Stimulated activated CD4-positive, alpha-beta T cell treated with anti-CD3 and anti-CD28 coated beads, TNF-alpha, amount 100 ng/mL, for 4 hours (primary cell): Measurements from ENCODE around the gene STX18.
A peak's percentile ranks its signal among the peaks of the same experiment; 100 is the strongest.
"Not testable (repeated sequence)": the region's sequence is repeated elsewhere in the genome, so short reads cannot be mapped to it uniquely, and the experiment has no call there.

ENCODE experiments used
- DNase-seq, 3 experiments: peaks; one replicate each; pipeline ENCODE4 v3.0.0-alpha.2; 2020; ENCODE audit warnings: low read depth in 3 of 3

The STX18 gene

DNA sequence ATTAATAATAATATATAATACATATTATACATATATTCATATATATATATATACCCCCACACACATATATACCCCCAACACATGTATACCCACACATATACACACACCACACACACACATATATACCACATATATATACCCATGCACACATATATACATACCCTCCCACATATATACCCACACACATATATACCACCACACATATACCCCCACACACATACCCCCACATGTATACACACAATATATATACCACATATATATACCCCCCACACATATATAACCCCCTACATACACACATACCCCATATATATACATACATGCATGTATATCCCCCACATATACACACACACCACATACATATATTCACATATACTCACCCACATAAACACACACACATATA is 103.0 kb downstream of the STX18 start:
- DNase-seq, result no peak

DNA sequence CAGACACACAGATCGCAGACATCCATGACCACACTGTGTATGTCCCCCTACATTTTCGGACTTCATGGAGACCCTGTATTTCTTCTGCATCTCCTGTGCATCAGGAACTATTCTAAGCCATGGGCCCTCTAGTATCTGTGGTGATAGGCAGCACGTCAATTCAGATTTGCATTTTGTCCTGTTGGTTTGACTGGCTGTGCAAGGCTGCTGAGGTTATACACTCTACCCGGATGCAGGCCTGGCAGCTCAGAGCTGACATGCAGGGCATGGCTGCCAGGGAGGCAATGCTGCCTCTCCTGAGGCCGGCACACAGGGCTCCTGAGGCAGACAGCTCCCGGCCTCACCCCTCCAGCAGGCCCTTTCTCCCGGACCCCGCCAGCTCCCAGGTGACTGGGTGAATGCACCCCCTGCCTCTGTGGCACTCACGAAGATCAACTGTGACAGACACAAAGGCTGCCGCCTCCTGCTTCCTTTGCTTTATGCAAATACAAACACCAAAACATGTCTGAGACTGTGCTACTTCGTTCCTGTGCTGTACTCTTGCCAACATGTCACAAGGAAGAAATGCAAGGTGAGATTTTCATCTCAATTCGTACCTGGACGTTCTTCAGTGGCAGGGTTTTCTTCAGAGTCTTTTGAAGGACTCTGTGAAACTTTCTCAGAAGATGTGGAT is 103.9 kb downstream of the STX18 start:
- DNase-seq, result no peak

DNA sequence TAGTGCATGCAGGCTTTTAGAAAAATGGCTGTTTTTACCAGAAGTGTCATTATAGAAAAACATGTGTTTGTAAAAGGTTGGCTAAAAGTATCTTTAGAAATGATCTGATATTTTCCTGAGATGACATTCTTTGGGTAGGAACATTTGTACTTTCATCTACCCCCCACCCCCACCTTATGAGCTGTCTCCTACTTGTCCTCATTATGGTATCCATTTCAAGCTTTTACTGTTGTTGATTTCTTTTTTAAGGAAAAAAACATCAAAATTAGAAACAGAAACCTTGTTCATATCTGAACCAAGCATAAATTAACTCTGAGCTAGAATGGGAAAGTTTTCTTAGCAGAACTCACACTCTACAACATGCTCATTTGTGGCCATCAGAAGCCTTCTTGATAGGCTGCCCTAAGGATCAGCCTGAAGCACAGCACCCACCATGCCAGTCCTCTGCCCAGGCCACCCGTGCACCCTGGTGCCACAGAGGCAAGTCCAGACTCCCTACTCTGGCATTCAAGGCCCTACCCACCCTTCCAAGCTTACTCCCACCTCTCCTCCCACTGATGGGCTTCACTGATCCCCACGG is 105.5 kb downstream of the STX18 start:
- DNase-seq, result no peak

DNA sequence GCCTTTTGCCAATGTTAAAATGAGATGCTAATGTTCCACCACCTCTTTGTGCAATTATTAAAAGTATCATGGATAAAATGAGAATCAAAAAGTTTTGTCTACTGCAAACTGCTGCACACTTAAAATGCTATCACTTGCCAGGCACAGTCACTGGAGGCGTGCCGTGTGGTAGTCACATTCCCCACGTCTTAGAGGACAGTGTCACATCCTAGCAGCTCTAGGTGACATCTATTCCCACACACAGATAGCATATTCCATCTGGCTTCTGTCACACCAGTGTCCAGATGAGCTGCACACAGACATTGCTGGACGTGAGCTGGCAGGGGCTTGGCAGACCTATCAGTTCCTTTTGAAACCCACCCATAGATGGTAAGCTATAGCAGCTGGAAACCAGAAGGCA is 107.9 kb downstream of the STX18 start:
- DNase-seq, result no peak

DNA sequence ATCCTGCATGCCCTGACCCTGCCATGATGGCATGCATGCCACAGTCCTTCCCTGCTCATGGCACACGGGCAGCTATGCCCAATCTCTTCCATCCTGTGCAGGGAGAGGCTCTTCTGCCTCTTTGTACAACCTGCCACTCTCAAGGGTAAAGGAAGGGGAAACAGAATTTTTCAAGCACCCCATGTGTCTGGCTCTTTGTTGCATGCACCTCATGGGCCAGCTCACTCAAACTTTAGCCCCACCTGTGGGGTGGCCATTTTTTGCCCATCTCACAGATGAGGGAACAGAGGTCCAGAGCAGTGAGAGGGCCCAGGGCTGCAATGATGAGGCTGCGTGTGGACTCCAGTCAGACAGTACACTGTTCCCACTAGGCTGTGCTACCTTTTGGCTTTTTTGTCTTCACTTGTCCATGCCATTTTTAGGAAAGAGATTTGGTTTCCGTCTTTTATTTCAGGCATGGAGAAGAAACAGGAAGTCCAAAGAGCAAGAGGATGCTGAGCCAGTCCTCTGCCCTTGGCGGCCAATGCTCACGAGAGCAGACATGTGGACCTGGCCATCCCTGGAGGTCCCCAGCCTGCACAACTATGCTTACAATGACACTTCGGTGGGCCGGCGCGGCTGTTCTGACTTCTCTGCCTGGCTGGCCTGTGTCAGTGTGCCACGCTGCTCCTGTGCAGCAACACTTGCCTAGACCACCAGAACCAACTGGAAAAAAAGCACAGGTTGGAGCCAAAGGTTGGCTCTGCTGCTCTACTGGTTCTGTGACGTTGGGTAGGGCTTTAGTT is 109.3 kb downstream of the STX18 start:
- DNase-seq, result no peak

DNA sequence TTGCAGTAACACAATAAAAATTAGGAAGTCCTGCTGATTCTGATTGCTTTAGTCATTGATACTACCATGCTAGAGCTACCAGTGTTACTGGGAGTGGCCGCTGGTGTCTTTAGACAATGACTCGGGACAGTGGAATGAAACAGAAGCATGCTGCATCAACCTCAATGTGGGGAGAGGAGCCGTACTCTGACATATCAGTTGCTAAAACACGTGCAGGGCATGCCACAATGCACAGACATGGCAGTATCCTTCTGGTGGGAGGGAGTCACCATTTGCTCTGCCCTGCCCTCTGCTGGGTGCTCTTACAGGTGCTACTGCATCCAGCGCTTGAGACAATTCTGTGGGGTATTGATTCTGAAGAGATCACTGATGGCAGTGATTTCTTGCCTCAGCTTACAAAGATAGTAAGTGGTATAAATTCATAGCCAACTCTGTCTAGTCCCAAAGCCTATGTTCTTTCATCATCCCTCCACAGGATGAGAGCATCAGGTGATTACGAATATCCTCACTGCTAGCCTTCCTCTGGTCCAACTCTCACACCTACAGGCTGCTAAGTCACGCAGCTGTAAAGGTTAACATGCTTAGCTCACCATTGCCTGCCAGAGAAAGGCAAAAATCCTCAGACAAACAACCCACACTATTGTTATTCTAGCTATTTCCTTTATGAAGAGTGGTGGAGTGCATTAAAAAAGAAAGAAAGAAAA is 111.2 kb downstream of the STX18 start:
- peak; percentile 6 to 11 (median 10) for DNase-seq

DNA sequence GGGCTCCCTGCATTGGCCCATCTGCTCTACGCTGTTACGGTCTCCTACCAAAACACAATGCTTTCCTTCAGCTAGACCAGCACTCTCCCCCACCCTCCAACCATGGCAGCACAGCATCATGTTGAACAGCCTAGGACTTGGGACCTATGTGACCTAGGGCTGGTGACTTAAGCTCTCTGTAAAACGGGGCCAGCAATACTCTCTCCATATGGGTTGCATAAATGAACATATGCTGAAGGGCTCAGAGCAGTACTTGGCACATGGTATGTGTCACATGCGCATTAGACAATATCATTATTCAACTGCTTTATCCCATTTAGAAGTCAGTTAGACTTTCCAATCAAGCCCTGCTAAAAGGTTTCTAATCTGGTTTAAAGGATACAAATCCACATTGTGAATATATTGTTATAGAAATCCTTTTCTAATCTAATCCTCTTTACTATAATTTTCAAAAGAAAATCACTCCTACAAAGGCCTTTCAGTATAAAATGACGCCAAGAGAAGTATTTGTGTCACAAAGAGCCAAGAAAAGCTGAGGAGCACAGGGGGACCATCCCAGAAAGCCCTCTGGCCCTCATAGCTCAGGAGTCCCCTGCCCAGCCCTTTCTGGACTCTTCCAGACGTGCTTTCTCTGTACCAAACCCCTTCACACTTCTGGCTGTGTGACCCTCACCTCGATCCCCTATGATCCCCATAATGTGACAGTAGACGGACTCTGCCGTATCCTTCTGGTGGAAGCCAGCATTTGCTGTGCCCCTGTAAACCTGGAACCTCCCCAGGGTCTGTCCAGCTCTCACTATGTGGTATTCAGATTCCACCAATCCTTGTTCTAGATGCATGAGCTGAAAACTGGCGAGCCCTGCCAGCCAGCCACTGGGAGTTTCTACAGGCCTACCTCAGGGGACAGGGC is 112.6 kb downstream of the STX18 start:
- no peak for DNase-seq

DNA sequence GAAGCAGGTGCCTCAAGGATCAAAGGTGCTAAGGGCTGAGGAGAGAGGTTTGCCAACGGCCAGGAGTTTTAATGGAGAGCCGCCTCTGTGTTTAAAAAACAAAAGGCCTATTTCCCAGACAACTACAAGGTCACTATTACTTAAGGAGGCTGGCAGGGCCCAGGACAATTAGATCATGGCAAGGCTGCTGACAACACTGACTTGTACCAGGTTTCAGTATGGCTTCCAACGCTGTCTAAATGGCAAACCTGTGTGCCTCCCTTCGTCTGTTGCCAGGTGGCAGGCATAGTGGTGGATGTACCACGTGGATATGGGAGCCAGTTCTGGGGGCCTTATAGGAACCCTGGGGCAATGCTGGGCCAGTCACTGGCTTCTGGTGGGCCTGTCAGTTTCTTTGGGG is 114.0 kb downstream of the STX18 start:
- DNase-seq, result no peak

DNA sequence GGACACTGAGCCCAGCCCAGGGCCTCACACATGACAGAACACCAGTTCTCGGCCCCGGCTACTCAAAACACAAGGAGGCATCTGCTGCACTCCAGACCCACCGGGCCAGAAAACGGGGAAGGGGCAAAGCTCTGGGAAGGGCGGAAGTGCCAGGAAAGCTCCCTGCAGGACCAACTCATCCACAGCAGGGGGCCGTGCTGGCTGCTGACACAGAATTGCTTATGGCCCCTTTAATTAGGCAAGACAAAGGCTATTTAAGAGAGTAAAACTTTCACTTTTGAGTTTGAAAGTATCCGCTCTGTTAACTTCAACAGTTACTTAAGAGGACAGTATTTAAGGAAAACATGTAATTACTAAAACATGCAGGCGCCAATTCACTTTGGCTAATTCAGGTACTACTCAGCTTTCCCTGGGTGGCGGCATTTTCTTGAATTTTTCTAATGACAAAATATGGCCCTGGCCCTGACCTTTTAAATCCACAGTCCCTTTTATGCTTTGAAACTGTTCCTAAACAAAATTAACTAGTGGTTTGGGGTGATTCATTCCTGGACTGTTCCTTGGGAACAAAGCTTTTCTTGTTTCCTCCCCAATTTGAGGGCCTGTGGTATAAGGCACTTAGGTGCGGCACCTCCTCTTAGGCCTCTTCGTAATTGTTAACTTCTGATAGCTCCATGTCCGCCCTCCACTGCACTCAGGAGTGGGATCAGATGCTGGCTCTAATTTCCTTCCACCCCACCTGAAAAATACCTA is 114.6 kb downstream of the STX18 start:
- no peak for DNase-seq

DNA sequence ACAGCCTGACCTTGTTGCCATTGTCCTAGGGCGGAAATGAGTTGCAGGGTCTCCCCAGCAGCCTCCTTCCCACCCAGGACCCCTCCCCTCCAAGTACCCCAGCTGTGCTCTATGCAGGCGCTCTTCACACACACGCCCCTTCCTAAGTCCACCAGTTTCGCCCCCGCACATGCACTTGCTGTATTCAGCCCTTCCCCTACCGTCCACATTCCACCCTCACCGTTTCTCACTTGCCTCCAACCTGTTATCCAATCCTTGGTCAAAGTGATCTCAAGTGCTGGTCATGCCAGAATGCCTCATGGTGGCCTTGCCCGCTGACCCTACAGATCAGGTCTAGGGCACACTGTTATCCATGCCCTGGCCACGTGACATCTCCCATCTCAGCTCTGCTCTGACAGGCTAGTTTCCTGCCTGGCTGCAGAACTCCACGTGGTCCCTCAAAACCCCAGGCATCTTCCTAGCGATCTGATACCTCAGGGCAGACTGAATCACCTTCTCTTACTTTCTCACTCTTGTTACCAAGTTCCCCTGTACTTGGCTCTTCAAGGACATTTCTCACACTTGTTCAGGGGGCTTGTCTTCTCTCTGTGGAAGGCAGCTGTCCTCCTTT is 115.2 kb downstream of the STX18 start:
- DNase-seq, result no peak

DNA sequence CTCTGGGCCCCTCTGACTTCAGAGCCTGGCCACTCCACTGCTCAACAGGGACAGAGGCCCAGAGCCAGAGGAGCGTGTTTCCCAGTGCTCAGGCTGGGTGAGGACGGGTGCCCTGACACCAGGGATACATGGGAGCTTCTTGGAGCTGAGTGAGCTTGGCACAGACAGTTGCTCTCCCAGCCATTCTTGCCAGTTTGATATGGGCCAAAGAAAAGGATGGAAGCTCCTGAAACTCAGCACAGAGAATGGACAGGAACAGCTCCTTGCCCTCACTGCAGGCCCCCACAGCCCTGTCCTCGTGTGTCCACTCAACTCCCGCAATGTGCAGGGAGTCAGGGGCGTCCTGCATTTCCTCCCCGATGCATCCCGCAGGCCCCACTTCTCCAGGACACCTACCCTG is 116.2 kb downstream of the STX18 start:
- DNase-seq, result no peak

DNA sequence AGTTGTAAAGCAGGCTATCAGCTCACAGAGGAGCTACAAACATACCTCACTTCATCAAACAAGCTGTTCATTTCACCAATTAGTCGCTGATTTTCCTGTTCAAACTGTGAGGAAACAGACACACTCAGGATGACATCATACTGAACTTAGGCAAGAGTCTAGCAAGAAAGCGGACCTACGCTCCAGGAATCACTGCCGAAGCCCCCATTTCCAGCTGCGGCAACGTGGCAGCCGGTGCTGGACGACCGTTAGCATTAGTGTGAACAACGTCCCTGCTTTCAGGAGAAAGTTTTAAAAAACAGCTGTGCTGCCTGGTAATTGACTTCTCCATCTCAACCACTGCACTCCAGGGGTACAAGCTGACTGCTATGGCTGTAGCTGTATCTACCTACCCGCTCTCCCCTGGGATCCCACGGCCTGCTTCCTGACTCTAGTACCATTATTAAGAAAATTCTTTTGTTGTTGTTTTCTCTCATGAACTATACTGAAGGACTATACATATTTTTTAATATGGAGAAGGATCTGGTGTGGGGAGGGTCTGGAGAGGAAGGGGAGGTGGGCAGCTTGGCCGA is 116.6 kb downstream of the STX18 start:
- DNase-seq, result no peak

DNA sequence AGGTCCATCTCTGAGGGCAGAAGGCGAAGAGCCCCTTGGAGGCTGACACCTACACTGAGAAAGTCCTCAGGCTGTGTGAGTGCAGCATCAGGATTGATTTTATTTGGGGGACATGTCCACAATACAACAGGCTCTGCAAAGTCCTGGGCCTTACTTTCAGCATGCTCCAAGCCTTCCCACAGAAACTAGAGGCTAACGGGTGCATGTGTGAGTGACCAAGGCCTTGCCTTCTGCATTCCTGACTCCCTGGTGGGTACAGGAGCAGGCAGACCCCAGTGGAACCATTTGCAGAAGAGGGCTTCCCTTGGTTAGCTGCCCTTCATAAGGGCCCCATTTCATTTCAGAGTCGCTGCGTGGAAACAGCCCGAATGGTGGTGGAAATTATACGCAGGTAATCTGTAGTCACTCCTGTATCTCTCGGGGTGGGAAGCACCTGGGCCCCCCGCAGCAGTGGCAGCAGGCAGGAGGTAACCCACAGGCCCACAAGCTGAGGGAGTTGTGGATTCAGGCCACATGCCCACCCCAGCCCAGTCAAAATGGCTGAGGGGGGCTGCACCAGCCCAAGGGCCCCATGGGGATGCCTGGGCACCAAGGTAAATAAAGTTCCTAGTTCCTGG is 117.2 kb downstream of the STX18 start:
- no peak for DNase-seq

DNA sequence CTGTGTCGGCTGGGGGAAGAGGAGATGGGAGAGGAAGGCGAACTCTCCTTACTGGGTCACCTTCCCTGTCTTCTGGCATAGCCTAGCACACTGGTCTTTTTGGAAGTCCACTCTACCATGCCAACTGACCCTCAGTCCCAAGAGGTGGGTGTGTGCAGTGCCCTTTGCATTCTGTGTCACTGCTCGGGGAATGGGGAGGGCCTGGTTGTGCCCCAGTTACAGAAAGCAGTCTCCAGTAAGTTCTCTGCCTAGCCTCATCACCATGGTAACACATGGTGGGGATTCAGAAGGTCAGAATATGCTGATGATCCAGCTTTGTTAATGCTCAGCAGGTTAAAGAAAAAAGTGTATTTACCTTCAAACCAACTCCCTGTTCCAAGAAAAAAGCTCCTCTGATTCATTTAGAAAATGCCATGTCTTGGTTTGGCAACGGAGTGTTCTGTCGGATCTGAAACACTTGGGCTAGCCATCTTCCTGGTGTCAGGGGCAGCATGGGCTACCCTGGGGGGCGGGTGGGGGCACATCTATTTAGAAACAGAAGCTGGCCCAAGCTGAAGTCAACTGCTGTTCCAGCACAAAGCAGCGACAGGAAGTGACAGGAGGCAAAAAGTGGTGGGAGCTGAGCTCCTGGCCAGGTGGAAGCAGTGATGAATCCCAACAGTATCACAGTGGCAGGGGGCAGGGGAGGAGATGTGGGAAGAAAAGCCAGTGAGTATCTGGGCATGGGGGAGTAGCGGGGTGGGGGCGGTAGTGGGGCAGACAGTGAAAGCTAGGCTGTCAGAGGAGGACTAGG is 117.9 kb downstream of the STX18 start:
- no peak for DNase-seq

DNA sequence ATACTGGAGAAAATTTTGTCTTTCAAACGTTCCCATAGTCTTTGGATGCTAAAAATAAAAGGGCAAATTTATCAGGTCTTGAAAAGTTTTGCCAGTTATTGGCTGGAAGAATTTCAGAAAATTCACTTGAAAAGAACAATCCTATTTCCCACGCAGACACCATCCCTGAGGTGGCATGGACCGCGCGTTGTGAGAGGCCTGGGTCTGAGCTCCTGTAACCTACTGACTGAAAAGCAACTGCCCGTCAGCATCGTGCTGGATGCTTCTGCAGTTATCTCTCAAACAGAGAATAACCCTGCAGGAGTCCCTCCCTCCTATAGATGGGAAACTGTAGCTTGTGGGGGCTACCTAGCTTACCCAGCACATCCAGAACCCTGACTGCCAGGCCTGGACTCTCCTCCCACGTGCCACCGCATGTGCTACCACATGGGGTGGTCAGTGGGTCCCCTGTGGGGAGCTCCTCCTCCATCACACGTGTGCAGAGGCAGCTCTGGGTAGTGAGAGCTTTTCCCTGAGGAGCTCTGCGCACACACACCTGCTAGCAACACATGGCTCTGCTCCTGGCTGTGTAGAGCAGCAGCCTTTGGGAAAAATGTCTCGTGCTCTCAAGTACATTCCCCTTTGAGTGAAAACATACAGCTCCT is 118.9 kb downstream of the STX18 start:
- DNase-seq, result no peak

DNA sequence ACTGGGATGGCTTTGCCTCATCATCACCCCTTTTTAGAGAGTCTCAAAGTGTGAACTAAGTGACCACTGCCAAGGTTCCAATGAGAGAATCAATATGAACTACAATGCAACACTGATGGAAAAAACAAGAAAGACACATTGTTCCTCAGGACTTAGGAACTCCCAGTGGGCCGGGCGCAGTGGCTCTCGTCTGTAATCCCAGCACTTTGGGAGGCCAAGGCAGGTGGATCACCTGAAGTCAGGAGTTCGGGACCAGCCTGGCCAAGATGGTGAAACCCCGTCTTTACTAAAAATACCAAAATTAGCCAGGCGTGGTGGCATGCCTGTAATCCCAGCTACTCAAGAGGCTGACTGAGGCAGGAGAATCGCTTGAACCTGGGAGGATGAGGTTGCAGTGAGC is 119.7 kb downstream of the STX18 start:
- DNase-seq, result not testable (repeated sequence)

DNA sequence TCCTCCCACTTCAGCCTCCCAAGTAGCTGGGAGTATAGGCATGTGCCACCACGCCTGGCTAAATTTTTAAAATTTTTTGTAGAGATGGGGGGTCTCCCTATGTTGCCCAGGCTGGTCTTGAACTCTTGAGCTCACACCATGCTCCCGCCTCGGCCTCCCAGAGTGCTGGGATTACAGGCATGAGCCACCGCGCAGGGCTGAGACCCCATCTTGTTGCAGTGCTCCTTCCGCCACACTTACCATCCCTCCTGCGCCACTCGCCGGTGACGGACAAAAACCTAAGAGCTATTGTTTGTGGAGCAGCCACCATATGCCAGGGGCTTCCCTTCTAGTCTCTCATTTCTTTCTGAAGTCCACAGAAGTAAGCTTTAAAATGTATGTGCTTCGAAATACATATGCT is 120.5 kb downstream of the STX18 start:
- no peak for DNase-seq

DNA sequence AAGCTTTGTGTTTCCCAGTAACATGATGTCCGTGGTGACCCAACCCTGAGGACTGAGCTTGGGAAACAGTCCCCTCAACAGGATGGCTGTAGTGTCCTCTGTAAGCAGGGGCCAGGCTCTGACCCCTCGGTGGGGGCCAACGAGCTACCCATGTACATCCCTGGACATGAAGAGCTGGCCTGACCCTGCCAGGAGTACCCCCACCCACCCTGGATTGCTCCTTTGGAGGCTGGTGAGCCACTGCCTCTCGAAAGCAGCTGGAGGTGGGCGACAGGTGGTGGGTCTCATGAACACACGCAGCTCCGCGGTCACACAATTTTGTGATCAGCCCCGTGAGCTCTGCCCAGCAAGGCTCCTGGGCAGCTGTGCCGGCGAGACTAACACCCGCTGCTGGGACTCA is 121.4 kb downstream of the STX18 start:
- no peak for DNase-seq
